Adrenal gland (tissue), 12 donors: ENCODE results near the gene MESP2. TPM values are rescaled to one million over a fixed set of nuclear protein-coding genes. Genes with fewer than 3 reads are reported as not detected.

Experiments used
- DNase-seq, 7 donors: peaks; one replicate each; pipeline ENCODE4 v3.0.0-alpha.2; 2019 to 2020
- H3K27ac ChIP-seq, 5 donors: fragments of 200-600 bp; sonication (generic) in 4 of 5; 1 replicate in 3 of 5; 2 replicates in 2 of 5; pipeline versions ENCODE4 v1.5.1 to v1.8.0; 2016 to 2020; ENCODE audit warnings: mild to moderate bottlenecking in 1 of 5
- H3K27me3 ChIP-seq: fragments of 200-600 bp; 2 replicates; pipeline ENCODE4 v1.8.0; 2021
- H3K36me3 ChIP-seq, 2 donors: fragments of 200-600 bp; replicated peaks in 1 of 2; 1 replicate in 1 of 2; 2 replicates in 1 of 2; pipeline versions ENCODE4 v1.5.1 to v1.8.0; 2018 to 2022
- H3K4me1 ChIP-seq, 2 donors: fragments of 200-600 bp; replicated peaks in 1 of 2; 1 replicate in 1 of 2; 2 replicates in 1 of 2; pipeline versions ENCODE4 v1.5.1 to v1.8.0; 2018 to 2021
- H3K4me3 ChIP-seq, 4 donors: fragments of 200-600 bp; sonication (generic) in 3 of 4; one replicate each; pipeline ENCODE4 v1.5.1; 2016 to 2018
- H3K9me3 ChIP-seq, 3 donors: fragments of 200-600 bp; sonication (generic) in 1 of 3; replicated peaks in 1 of 3; 1 replicate in 2 of 3; 2 replicates in 1 of 3; pipeline versions ENCODE4 v1.5.1 to v1.8.0; 2016 to 2021
- CTCF ChIP-seq, 6 experiments: fragments of 450-650 bp in 4 of 6; fragments of 200-600 bp in 2 of 6; sonication (generic) in 1 of 6; IDR thresholded peaks; 1 replicate in 5 of 6; 2 replicates in 1 of 6; pipeline versions ENCODE4 v1.5.1 to v1.8.0; 2016 to 2021; ENCODE audit warnings: antibody characterized with exemption in 6 of 6, mild to moderate bottlenecking in 2 of 6, moderate library complexity in 1 of 6
- POLR2A ChIP-seq, 2 donors: fragments of 450-650 bp; IDR thresholded peaks; one replicate each; pipeline ENCODE4 v1.6.1; 2017; ENCODE audit warnings: antibody characterized with exemption in 2 of 2, mild to moderate bottlenecking in 2 of 2, moderate library complexity in 1 of 2
- WGBS, 4 donors: extraction: QIAGEN DNeasy Blood & Tissue Kit in 2 of 4; methylation state at CpG; one replicate each; pipeline versions ENCODE4 v1.1.5 to v1.1.7; 2013 to 2017; 5-methylcytosine and 5-hydroxymethylcytosine counted together
- intact Hi-C, 2 donors: fragments of 100-400 bp; cut with DNase I; formaldehyde crosslinking; loops; one replicate each; pipeline versions ENCODE4 v1.14.1 to v1.15.0; 2022 to 2023
- polyA plus RNA-seq, 3 donors: library from polyadenylated mRNA; stranded (reverse); fragments of 200-250 nt in 2 of 3; fragments of 350-450 nt in 1 of 3; fragmentation: Illumina TruSeq in 1 of 3; extraction: RNeasy Lipid Tissue Mini Kit (QIAGEN cat#74804) in 1 of 3; gene quantifications; one replicate each; pipeline ENCODE4 v1.2.3, GENCODE V29; 2013 to 2014
- total RNA-seq, 9 donors: library from RNA; depleted of rRNA in 4 of 9; stranded (reverse); fragments of >200 nt in 4 of 9; fragments of 120-200 nt in 1 of 9; fragmentation: NEBNext Ultra II Directional in 1 of 9; extraction: Animal tissue kit (Norgen Biotek cat#: 25700) in 1 of 9; gene quantifications; one replicate each; pipeline versions ENCODE4 v1.1.0 to v1.2.4, GENCODE V29; 2013 to 2023
- donor health status: healthy with polysubstance abuse.
- donor health status: Bipolar disorder and iron deficiency.
- donor health status: DM: yes; HTN: yes; CAD: no.
- donor health status: DM: no; HTN: no; CAD: no.
- donor health status: DM: no; HTN: no; CAD: no.
- donor health status: DM: yes; HTN: yes; CAD: no.

Gene MESP2
- total and polyA plus RNA-seq, 12 donors: 0.34 to 1.7 (median 0.55) TPM; not detected in 3

- intact Hi-C loops: no loop called here
- no peak for DNase-seq
- WGBS, 4 donors: 57 to 68% (median 61%) methylated on average over 8 of the region's 8 CpGs
Measured at GRCh38 chr15:89732451-89733172, 43.5 kb upstream of the MESP2 start.

GRCh38 chr15:89735773-89736172 lies 40.4 kb upstream of the MESP2 start:
- no peak for TF ChIP-seq CTCF (IDR thresholded peaks at IDR 0.05)
- TF ChIP-seq POLR2A (IDR thresholded peaks at IDR 0.05): no peak
- Histone ChIP-seq H3K4me3 (no peak overlapping the region), H3K27me3 (no peaks in the 10 kb centered on the region), H3K9me3 (no peaks in the 10 kb centered on the region), H3K36me3 (no peaks in the 10 kb centered on the region), H3K27ac (no peak overlapping the region), H3K4me1 (no peaks in the 10 kb centered on the region)
- WGBS, 4 donors: 71 to 75% (median 72%) methylated on average over 4 of the region's 4 CpGs
- no peak for DNase-seq
- intact Hi-C loops: no loop called here

More at GRCh38 chr15:89732451-89733172, 43.5 kb upstream of the MESP2 start:
- Histone ChIP-seq H3K27me3 (no peaks in the 10 kb centered on the region), H3K36me3 (no peaks in the 10 kb centered on the region), H3K27ac (no peak overlapping the region), H3K4me1 (no peaks in the 10 kb centered on the region), H3K9me3 (no peaks in the 10 kb centered on the region), H3K4me3 (no peak overlapping the region)
- no peak for TF ChIP-seq POLR2A (IDR thresholded peaks at IDR 0.05)
- no peak for TF ChIP-seq CTCF (IDR thresholded peaks at IDR 0.05)

- Histone ChIP-seq H3K27me3 (no peaks in the 10 kb centered on the region), H3K4me1 (no peaks in the 10 kb centered on the region), H3K36me3 (no peaks in the 10 kb centered on the region), H3K9me3 (no peaks in the 10 kb centered on the region), H3K27ac (no peak overlapping the region), H3K4me3 (no peak overlapping the region)
- TF ChIP-seq CTCF (IDR thresholded peaks at IDR 0.05): peak; percentile 77 to 97 (median 89)
- TF ChIP-seq POLR2A (IDR thresholded peaks at IDR 0.05): no peak
- 3 to 7% (median 5%) methylated on average over 6 to 8 of the region's 8 CpGs for WGBS, 4 donors
- DNase-seq: peak; percentile 34 to 78 (median 60)
- intact Hi-C loops: loop anchor here (10.0 kb wide), 2 partner anchors 95 to 345 kb away; no protein-coding TSS in a partner anchor
Measured at GRCh38 chr15:89740137-89740536, 36.0 kb upstream of the MESP2 start.

GRCh38 chr15:89743011-89743410 lies 33.1 kb upstream of the MESP2 start:
- intact Hi-C loops: loop anchor here (10.0 kb wide), 2 partner anchors 98 to 342 kb away; no protein-coding TSS in a partner anchor
- no peaks in the 10 kb centered on the region for H3K9me3 ChIP-seq
- H3K36me3 ChIP-seq: no peaks in the 10 kb centered on the region
- TF ChIP-seq CTCF (IDR thresholded peaks at IDR 0.05): no peak
- TF ChIP-seq POLR2A (IDR thresholded peaks at IDR 0.05): no peak
- no peaks in the 10 kb centered on the region for H3K27me3 ChIP-seq
- WGBS, 4 donors: 79 to 92% (median 89%) methylated on average over 7 to 8 of the region's 8 CpGs
- H3K4me3 ChIP-seq: no peak overlapping the region
- H3K4me1 ChIP-seq: no peaks in the 10 kb centered on the region
- no peak overlapping the region for H3K27ac ChIP-seq
- no peak for DNase-seq
